B cell (primary cell): ENCODE results near the gene SIRT3. TPM values are rescaled to one million over a fixed set of nuclear protein-coding genes. Genes with fewer than 3 reads are reported as not detected.
"Not testable (repeated sequence)": the region's sequence is repeated elsewhere in the genome, so short reads cannot be mapped to it uniquely, and the experiment has no call there.

Experiments used
- ATAC-seq: fragments of 200-7000 bp; cut with Tn5 transposase; one replicate; pipeline ENCODE4 v1.10.0; 2021; ENCODE audit warnings: low read depth, mild to moderate bottlenecking, moderate number of reproducible peaks, moderate library complexity
- CTCF ChIA-PET: fragments of 350-600 bp; sonication (Branson Sonifier 250); formaldehyde crosslinking; loops from one replicate; lab custom pipeline; 2021; ENCODE audit warnings: antibody characterized with exemption, inconsistent platforms; lab: Charles Lee
- POLR2A ChIA-PET: fragments of 350-600 bp; sonication (Branson Sonifier 250); formaldehyde crosslinking; loops from one replicate; lab custom pipeline; 2021; ENCODE audit warnings: antibody characterized with exemption; lab: Charles Lee
- DNase-seq: peaks from one replicate; pipeline ENCODE4 v3.0.0; 2013
- H2AFZ ChIP-seq: 2 replicates; pipeline ENCODE4 v1.6.1; 2012; ENCODE audit warnings: mild to moderate bottlenecking, low read depth, low read length; ENCODE audit not compliant: insufficient read depth, poor library complexity, severe bottlenecking
- H3K27ac ChIP-seq, 2 donors: 1 replicate in 1 of 2; 2 replicates in 1 of 2; pipeline ENCODE4 v1.5.1; 2012 to 2013; ENCODE audit warnings: low read length in 2 of 2, mild to moderate bottlenecking in 2 of 2, moderate library complexity in 1 of 2
- H3K27me3 ChIP-seq, 4 experiments: fragments of 200-600 bp in 1 of 4; sonication (generic) in 1 of 4; replicated peaks in 1 of 4; 1 replicate in 2 of 4; 2 replicates in 2 of 4; pipeline versions ENCODE4 v1.6.1 to v1.7.0; 2013 to 2016; ENCODE audit warnings: low read length in 3 of 4, mild to moderate bottlenecking in 2 of 4, mixed read lengths in 1 of 4, moderate library complexity in 1 of 4; ENCODE audit not compliant: insufficient read depth in 4 of 4, control insufficient read depth in 3 of 4; ENCODE audit errors: control extremely low read depth in 1 of 4
- H3K36me3 ChIP-seq, 2 experiments: replicated peaks in 1 of 2; 1 replicate in 1 of 2; 2 replicates in 1 of 2; pipeline versions ENCODE4 v1.6.1 to v1.7.1; 2013; ENCODE audit warnings: low read length in 1 of 2; ENCODE audit not compliant: insufficient read depth in 2 of 2, control insufficient read depth in 1 of 2; ENCODE audit errors: control extremely low read depth in 1 of 2, extremely low read depth in 1 of 2
- H3K4me1 ChIP-seq, 2 donors: fragments of 200-600 bp in 1 of 2; sonication (generic) in 1 of 2; 1 replicate in 1 of 2; 2 replicates in 1 of 2; pipeline versions ENCODE4 v1.5.1 to v1.6.1; 2013 to 2017; ENCODE audit warnings: low read length in 2 of 2; ENCODE audit not compliant: control insufficient read depth in 2 of 2, insufficient read depth in 2 of 2
- H3K4me2 ChIP-seq: replicated peaks from 2 replicates; pipeline ENCODE3; 2012; ENCODE audit warnings: mild to moderate bottlenecking, low read depth, low read length; ENCODE audit not compliant: poor library complexity, severe bottlenecking
- H3K4me3 ChIP-seq, 5 experiments: fragments of 200-600 bp in 1 of 5; sonication (generic) in 1 of 5; 1 replicate in 3 of 5; 2 replicates in 2 of 5; pipeline versions ENCODE4 v1.5.1 to v1.7.0; 2011 to 2016; ENCODE audit warnings: low read length in 4 of 5, mild to moderate bottlenecking in 4 of 5, low read depth in 2 of 5, control low read depth in 1 of 5, moderate library complexity in 1 of 5; ENCODE audit not compliant: insufficient read depth in 1 of 5; ENCODE audit errors: control extremely low read depth in 1 of 5, extremely low read depth in 1 of 5
- H3K79me2 ChIP-seq: fragments of 200-600 bp; sonication (generic); one replicate; pipeline ENCODE4 v1.6.0; 2016; ENCODE audit warnings: low read length; ENCODE audit not compliant: control insufficient read depth, insufficient read depth
- H3K9ac ChIP-seq: fragments of 200-600 bp; sonication (generic); 2 replicates; pipeline ENCODE4 v1.6.1; 2017; ENCODE audit warnings: mild to moderate bottlenecking, low read length, moderate library complexity
- H3K9me3 ChIP-seq, 3 donors: one replicate each; pipeline versions ENCODE4 v1.6.1 to v1.7.1; 2013; ENCODE audit warnings: low read length in 2 of 3; ENCODE audit not compliant: control insufficient read depth in 2 of 3, insufficient read depth in 1 of 3; ENCODE audit errors: control extremely low read depth in 1 of 3
- H4K20me1 ChIP-seq: 2 replicates; pipeline ENCODE4 v1.6.0; 2012; ENCODE audit warnings: mild to moderate bottlenecking, low read length; ENCODE audit not compliant: insufficient read depth, control insufficient read depth, poor library complexity, severe bottlenecking
- H3K27ac Mint-ChIP-seq: one replicate; pipeline ENCODE4 v1.8.0; 2021; ENCODE audit warnings: mixed read lengths
- H3K27me3 Mint-ChIP-seq: one replicate; pipeline ENCODE4 v1.8.0; 2021; ENCODE audit warnings: mixed read lengths
- H3K4me1 Mint-ChIP-seq: one replicate; pipeline ENCODE4 v1.8.0; 2021; ENCODE audit warnings: mixed read lengths
- H3K4me3 Mint-ChIP-seq: one replicate; pipeline ENCODE4 v1.8.0; 2021; ENCODE audit warnings: mixed read lengths
- H3K9me3 Mint-ChIP-seq: one replicate; pipeline ENCODE4 v1.8.0; 2022; ENCODE audit warnings: mixed read lengths; ENCODE audit not compliant: insufficient read depth
- CTCF ChIP-seq: fragments of 200-600 bp; IDR thresholded peaks from one replicate; pipeline ENCODE4 v1.8.0; 2022; ENCODE audit warnings: antibody characterized with exemption, mild to moderate bottlenecking
- WGBS: methylation state at CpG from one replicate; pipeline ENCODE4 v1.1.5; 2013; ENCODE audit warnings: missing lambda C conversion rate; ENCODE audit not compliant: insufficient coverage; 5-methylcytosine and 5-hydroxymethylcytosine counted together
- intact Hi-C: fragments of 100-400 bp; cut with micrococcal nuclease; formaldehyde crosslinking; loops from one replicate; pipeline ENCODE4 v1.10.0; 2022
- polyA plus RNA-seq: library from polyadenylated mRNA; depleted of rRNA; stranded (reverse); fragments of >200 nt; gene quantifications from 2 replicates; pipeline ENCODE4 v1.2.3, GENCODE V29; 2012
- total RNA-seq, 2 donors: library from RNA; stranded (reverse); fragments of 120-200 nt in 1 of 2; gene quantifications; 1 replicate in 1 of 2; 2 replicates in 1 of 2; pipeline versions ENCODE4 v1.2.3 to v1.2.4, GENCODE V29; 2013 to 2022

The SIRT3 gene
- total and polyA plus RNA-seq, 2 donors (not counting 1 experiment from before 2014, with no cell fraction given) = 22.9 to 27.9 TPM

GRCh38 chr11:189843-190311, 46.3 kb downstream of the SIRT3 start:
- H3K4me1 ChIP-seq, intact Hi-C loops, H3K4me1 Mint-ChIP-seq, H3K27me3 Mint-ChIP-seq, CTCF ChIA-PET, H3K27me3 ChIP-seq, H3K9me3 Mint-ChIP-seq, H4K20me1 ChIP-seq, H2AFZ ChIP-seq, H3K4me2 ChIP-seq, H3K4me3 ChIP-seq, H3K4me3 Mint-ChIP-seq, H3K36me3 ChIP-seq, POLR2A ChIA-PET, H3K27ac ChIP-seq, DNase-seq, H3K9me3 ChIP-seq, H3K27ac Mint-ChIP-seq, H3K79me2 ChIP-seq, H3K9ac ChIP-seq: not testable (repeated sequence)
- TF ChIP-seq CTCF = peak; percentile 60
- peak; percentile 67 for ATAC-seq
- 53% methylated on average over 6 of the region's 25 CpGs for WGBS

GRCh38 chr11:189200-189783, 46.9 kb downstream of the SIRT3 start:
- ATAC-seq, H4K20me1 ChIP-seq, H3K4me2 ChIP-seq, intact Hi-C loops, POLR2A ChIA-PET, H3K4me1 Mint-ChIP-seq, H3K79me2 ChIP-seq, H3K27ac ChIP-seq, H3K27me3 ChIP-seq, H3K4me1 ChIP-seq, H3K4me3 ChIP-seq, H2AFZ ChIP-seq, H3K4me3 Mint-ChIP-seq, H3K27me3 Mint-ChIP-seq, H3K9me3 ChIP-seq, CTCF ChIA-PET, H3K9me3 Mint-ChIP-seq, H3K9ac ChIP-seq, H3K36me3 ChIP-seq, H3K27ac Mint-ChIP-seq: not testable (repeated sequence)
- DNase-seq = peak; percentile 45
- 76% methylated on average over 5 of the region's 55 CpGs for WGBS

- H4K20me1 ChIP-seq, H3K36me3 ChIP-seq, H3K9ac ChIP-seq, H3K27ac Mint-ChIP-seq, H3K27ac ChIP-seq, H3K27me3 Mint-ChIP-seq, H3K79me2 ChIP-seq, ATAC-seq, CTCF ChIA-PET, intact Hi-C loops, POLR2A ChIA-PET, DNase-seq, H3K27me3 ChIP-seq, H3K9me3 ChIP-seq, H3K4me3 ChIP-seq, H3K4me2 ChIP-seq, H3K4me1 ChIP-seq, H3K4me3 Mint-ChIP-seq, H3K4me1 Mint-ChIP-seq, H3K9me3 Mint-ChIP-seq, H2AFZ ChIP-seq: not testable (repeated sequence)
- WGBS = no CpG with 5 or more reads among the region's 13 CpGs
These were observed 55.9 kb downstream of the SIRT3 start for GRCh38 chr11:180242-180641.
